GM19193 (cell line): Measurements from ENCODE around the gene ZNF599.

Experiments used
- POLR2A ChIP-seq: IDR thresholded peaks from 4 replicates; pipeline ENCODE4 v1.6.1; 2011; ENCODE audit not compliant: insufficient read depth, insufficient read length; ENCODE audit errors: extremely low read depth

The ZNF599 gene

DNA sequence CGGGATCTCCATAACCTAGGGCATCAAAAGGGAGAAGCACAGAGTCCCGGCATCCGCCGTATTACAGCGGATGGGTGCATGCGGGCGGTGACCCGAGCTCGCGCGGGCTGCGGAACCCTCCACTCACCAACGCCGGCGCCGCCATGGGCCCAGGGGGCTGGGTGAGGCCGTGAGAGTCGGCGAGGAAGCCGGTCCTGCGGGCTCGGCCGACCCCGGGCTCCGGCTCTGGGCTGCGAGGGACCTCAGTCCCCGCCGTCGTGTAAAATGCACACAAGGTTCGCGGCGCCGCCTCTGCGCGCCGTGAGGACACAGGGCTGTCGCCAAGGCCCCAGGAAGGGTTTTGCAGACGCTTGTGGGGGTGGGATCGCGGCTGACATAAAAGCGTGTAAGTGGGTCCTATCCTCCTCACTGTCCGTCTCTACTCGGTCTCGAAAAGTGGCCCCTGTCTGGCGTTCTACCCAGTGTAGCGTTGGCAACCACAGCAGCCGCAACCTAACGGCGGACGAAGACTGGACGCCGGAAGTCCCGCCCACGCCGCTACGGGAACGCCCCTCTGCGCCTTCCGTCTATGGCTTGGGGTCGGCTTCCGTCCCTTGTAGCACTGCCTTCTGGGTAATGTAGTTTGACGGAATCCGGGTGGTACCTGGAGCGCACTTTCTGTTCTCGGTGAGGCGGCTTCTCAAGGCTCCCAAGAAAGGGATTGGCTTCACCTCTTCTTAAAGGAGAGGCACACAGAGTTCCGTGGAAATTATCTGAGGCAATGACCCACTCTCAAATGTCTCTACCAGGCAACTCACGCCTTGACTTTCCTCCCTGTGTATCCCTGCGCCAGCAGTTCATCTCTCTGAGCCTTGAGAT, at the start of gene ZNF599:
TSS of gene ZNF599 (minus strand) at position 519 of the 858 bp plus-strand sequence. CDS start at position 145, 374 bp downstream.
- TF ChIP-seq POLR2A, result peak; percentile 42

GRCh38 chr19:34818270-34818669, 45.3 kb upstream of the ZNF599 start:
- TF ChIP-seq POLR2A, result no peak

DNA sequence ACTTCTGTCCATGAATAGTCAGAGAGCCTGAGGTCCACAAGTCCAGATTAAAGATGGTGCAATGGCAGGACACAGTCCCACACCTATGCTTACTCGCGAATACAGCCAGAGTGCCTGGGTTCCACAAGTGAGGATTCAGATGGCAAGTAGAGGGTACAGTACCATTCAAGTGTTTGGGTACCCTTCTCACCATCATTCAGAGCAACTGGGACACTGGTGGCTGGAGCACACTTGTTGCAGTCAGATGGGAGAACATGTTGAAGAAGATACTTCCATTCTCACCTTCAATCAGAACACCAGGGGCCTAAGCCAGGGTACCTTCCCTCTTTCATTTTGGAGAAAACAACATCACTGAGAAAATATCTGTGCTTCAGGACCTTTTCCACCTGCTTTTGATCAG, 43.7 kb upstream of the ZNF599 start:
- no peak for TF ChIP-seq POLR2A

DNA sequence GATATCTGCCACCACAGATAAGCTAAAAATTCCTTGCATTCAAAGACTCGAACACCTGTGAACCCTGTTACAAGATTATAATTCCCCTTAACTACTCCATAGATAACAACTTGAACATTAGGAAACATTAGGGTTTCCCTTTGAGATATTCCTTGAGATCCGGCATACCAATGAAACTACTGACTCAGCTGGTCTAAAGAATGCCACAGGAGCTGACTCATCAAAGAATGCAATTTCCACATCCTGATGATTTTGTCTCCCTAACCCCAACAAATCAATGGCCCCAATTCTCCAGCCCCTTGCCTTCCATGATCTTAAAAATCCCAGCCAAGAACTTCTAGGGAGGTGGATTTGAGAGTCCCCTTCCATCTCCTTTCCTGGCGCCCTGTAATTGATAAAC, 35.6 kb upstream of the ZNF599 start:
- TF ChIP-seq POLR2A, result no peak

DNA sequence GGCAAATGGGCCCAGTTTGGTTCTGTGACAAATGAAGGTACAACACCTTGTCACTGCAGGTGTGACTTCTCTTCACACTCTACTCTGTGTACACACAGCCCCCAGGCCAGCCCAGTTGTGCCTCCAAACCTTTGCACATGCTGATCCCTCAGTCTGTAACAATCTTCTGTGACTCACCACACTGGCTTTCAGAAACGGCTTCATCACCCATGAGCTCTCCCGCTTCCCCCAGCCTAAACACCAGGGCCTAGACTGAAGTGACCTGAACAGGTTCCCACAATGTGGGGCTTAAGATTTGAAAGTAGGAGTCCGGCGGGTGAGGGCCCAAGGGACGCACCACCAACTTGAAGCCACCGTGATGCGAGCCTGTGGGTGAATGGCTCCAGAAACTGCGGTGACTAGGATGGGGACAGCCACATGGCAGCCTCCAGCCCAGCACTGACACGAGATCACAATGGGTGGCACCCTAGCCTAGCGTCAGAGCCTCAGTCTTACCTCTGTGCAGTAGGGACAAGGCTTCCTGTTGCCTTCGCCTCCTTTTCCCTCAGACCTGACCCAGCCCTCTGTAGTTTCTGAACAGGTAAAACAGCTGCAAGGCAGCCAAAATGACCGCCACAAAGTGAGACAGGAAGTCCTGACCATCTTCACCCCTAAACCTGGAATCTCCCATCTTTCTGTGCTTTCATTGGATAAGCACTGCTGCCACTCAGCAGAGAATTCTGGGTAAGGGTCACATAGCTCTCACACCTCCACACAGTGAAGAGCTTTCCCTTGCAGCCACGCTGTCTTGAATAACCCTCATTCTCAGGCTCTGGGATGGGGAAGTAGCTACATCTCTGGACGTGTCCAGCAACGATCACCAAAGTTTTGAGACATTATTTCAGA, 34.2 kb upstream of the ZNF599 start:
- TF ChIP-seq POLR2A, result no peak

GRCh38 chr19:34804115-34804514, 31.1 kb upstream of the ZNF599 start:
- no peak for TF ChIP-seq POLR2A

DNA sequence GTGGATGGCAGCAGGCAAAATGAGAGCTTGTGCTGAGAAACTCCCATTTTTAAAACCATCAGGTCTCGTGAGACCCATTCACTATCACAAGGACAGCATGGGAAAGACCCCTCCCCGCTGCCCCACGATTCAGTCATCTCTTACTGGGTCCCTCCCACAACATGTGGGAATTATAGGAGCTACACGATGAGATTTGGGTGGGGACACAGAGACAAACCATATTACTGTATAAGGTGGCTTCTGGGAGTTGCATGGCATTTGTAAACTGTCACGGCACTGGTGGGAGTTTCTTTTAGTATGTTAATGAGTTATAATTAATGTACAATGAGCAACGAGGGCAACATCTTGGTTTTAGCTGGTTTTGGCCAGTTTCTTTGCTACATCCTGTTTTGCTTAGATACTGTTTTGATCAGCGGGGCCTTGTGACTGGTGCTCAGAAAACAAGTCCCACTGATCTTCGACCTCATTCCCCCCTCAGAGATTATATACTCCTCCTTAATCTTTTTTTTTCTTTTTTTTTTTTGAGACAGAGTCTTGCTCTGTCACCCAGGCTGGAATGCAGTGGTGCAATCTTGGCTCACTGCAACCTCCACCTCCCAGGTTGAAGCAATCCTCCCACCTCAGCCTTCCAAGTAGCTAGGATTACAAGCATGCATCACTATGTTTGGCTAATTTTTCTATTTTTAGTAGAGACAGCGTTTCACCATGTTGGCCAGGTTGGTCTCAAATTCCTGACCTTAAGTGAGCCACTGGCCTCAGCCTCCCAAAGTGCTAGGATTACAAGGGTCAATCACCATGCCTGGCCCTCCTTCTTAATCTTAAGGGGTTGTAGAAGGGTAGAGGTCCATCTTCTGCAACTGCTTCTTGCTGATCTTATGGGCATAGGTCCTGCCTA, 21.3 kb upstream of the ZNF599 start:
- TF ChIP-seq POLR2A, result no peak

GRCh38 chr19:34793565-34793964, 20.6 kb upstream of the ZNF599 start:
- TF ChIP-seq POLR2A, result no peak

- no peak for TF ChIP-seq POLR2A
Measured at GRCh38 chr19:34788074-34788473, 15.1 kb upstream of the ZNF599 start.

DNA sequence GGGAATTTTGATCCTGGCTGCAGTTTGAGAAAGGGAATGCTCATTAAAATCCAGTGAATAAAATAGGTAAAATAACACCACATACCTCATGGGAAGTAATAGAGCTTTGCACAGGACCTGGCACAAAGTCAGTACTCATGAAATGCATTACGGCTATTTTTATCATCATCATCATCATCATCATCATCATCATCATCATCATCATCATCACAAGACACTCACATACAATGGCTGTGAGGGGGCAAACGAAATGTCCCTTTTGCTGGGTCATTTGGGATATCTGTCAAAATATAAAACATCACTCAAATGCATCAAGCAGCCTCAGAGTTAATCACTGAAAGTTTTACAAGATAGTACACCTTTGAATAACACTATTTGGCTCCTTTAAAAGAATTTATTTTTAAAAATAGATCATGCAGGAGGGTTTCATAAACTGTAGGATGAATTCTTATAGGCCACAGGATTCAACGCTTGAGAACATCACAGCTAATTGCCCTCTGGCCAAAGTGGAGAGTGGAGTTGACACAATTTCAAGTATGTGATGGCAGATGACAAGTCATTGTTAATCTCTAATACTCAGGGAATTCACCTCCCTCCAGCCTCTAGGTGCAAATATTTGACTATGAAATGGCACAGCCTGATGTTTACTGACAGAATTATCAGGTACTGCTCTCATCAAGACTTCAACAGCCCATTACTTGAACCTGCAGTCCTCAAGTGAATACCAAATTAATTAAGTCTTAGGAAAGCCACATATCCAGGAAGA, 14.2 kb upstream of the ZNF599 start:
- no peak for TF ChIP-seq POLR2A

DNA sequence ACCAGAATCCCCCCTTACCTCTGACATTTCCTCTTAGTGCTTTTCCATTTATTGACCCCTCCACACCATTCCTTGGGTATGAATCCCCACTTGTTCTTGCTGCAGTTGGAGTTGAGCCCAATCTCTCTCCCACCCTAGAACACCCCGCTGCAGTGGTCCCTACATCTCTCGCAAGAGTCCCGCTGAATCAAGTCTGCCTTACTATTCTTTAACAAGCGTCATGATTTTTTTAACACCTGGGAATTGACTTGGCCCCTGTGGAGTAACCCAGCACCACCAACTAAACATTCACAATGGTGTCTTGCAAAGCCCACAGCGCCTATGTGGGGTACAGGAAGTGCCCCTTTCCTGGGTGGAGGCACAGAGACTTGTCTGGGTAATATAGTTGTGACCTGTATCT, 13.2 kb upstream of the ZNF599 start:
- no peak for TF ChIP-seq POLR2A

- TF ChIP-seq POLR2A, result no peak
Measured at GRCh38 chr19:34779652-34780051, 6.6 kb upstream of the ZNF599 start.

GRCh38 chr19:34778342-34778741, 5.3 kb upstream of the ZNF599 start:
- no peak for TF ChIP-seq POLR2A

DNA sequence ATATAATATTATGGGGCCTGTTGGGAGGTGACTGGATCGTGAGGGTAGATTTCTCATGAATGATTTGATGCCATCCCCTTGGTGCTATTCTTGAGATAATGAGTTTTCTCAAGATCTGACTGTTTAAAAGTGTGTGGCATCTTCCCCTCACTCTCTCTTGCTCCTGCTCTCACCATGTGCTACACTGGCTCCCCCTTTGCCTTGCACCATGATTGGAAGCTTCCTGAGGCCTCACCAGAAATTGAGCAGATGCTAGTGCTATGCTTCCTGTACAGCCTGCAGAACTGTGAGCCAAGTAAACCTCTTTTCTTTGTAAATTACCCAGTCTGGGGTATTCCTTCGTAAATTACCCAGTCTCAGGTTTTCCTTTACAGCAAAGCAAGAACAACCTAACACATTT, 1.8 kb upstream of the ZNF599 start:
- TF ChIP-seq POLR2A, result no peak

- TF ChIP-seq POLR2A, result no peak
Measured at GRCh38 chr19:34773555-34773864, 495 bp upstream of the ZNF599 start.

GRCh38 chr19:34767951-34768350, 5.1 kb downstream of the ZNF599 start:
- TF ChIP-seq POLR2A, result no peak
